ENCODE results near the gene NMT1. TPM values are rescaled to one million over a fixed set of nuclear protein-coding genes. Genes with fewer than 3 reads are reported as not detected.

Gene NMT1
- total RNA-seq, 1 experiment from 2014 or later = 173 TPM

DNA sequence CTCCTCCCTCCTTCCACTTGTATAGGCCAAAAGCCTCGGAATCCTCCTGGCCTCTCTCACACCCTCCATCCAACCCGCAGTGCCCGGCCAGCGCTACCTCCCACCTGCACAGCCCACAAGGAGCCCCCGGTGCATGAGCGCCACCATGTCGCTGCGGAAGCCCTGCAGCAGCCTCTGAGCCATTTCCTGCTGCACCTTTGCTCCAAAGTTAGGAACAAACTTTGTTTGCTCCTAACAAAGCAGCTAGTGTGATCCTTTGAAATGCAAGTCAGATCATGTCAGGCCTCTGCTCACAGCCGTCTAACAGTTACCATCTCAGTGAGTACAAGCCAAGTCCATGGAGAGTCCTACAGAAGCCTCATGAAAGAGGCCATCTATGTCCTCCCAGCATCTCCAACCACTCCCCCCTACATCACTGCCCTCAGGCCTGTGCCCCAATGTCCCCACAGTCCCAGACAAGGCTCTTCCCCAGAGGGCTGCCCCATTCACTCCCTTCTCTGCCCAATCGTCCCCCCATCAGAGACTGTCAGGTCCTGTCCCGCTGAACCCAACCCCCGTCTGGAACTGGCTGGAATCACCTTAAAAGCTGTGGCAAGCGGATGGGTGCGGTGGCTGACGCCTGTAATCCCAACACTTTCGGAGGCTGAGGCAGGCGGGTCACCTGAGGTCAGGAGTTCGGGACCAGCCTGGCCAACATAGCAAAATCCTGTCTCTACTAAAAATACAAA is 17.1 kb upstream of the NMT1 start:
- Histone ChIP-seq H3K36me3 (ENCODE audit: control insufficient read depth in 1 of 2, insufficient read depth in 2 of 2, low read length in 2 of 2) (no peaks in the 10 kb centered on the region), H3K79me2 (ENCODE audit: insufficient read depth, low read length) (peaks cover 46% of the 10 kb centered on the region), H3K9me2 (ENCODE audit: insufficient read depth) (no peaks in the 10 kb centered on the region), H3K9ac (ENCODE audit: low read length) (no peak overlapping the region), H4K20me1 (ENCODE audit: insufficient read depth) (no peaks in the 10 kb centered on the region), H2AFZ (ENCODE audit: low read depth, low read length, poor library complexity, severe bottlenecking) (no peak overlapping the region), H3K27ac (ENCODE audit: low read depth, low read length) (no peak overlapping the region), H3K4me3 (replicated peaks in 1 of 2; ENCODE audit: low read depth in 1 of 2, low read length in 2 of 2) (no peak overlapping the region), H3K27me3 (ENCODE audit: insufficient read depth, low read length) (no peaks in the 10 kb centered on the region), H3K9me3 (ENCODE audit: control insufficient read depth in 1 of 2, insufficient read depth in 1 of 2, low read depth in 1 of 2, low read length in 2 of 2) (no peaks in the 10 kb centered on the region), H3K4me1 (ENCODE audit: control insufficient read depth in 1 of 2, insufficient read depth in 2 of 2, low read length in 2 of 2) (peaks cover 19 to 34% of the 10 kb centered on the region in 2 experiments), H3K4me2 (ENCODE audit: low read length) (no peak overlapping the region)
- intact Hi-C loops (cut with micrococcal nuclease) = no loop called here
- no peak for TF ChIP-seq POLR2A (IDR thresholded peaks at IDR 0.05; ENCODE audit: borderline replicate concordance, extremely low read depth, insufficient read depth, insufficient read length)
- no peak for TF ChIP-seq SIN3A (IDR thresholded peaks at IDR 0.05; ENCODE audit: low read depth)
- no peak for TF ChIP-seq POLR2AphosphoS5 (IDR thresholded peaks at IDR 0.05; ENCODE audit: low read depth, low read length)
- RAD21 ChIA-PET (ENCODE audit: low non-redundant PET in 1 of 2, low total read pairs in 2 of 2, uncharacterized antibody in 2 of 2, unreplicated experiment in 2 of 2) = no interaction called here
- ATAC-seq (no peak), DNase-seq (ENCODE audit: low read depth, low spot score) (no peak)
- no TSS peak for BruUV-seq (replicated peaks)
- CTCF ChIA-PET = no interaction called here
- POLR2A ChIA-PET = no interaction called here

GRCh38 chr17:45046537-45047125 is 14.5 kb upstream of the NMT1 start:
- Histone ChIP-seq H3K9me2 (ENCODE audit: insufficient read depth) (no peaks in the 10 kb centered on the region), H3K4me3 (replicated peaks in 1 of 2; ENCODE audit: low read depth in 1 of 2, low read length in 2 of 2) (no peak overlapping the region), H3K36me3 (ENCODE audit: control insufficient read depth in 1 of 2, insufficient read depth in 2 of 2, low read length in 2 of 2) (no peaks in the 10 kb centered on the region), H3K9ac (ENCODE audit: low read length) (peak overlapping the region; percentile 13; the same call in 1 of the 2 replicates), H3K27me3 (ENCODE audit: insufficient read depth, low read length) (no peaks in the 10 kb centered on the region), H3K27ac (ENCODE audit: low read depth, low read length) (peak overlapping the region; percentile 53; the same call in 1 of the 2 replicates), H4K20me1 (ENCODE audit: insufficient read depth) (no peaks in the 10 kb centered on the region), H3K9me3 (ENCODE audit: control insufficient read depth in 1 of 2, insufficient read depth in 1 of 2, low read depth in 1 of 2, low read length in 2 of 2) (no peaks in the 10 kb centered on the region), H3K4me1 (ENCODE audit: control insufficient read depth in 1 of 2, insufficient read depth in 2 of 2, low read length in 2 of 2) (peaks cover 28 to 50% of the 10 kb centered on the region in 2 experiments), H2AFZ (ENCODE audit: low read depth, low read length, poor library complexity, severe bottlenecking) (no peak overlapping the region), H3K79me2 (ENCODE audit: insufficient read depth, low read length) (peaks cover 66% of the 10 kb centered on the region), H3K4me2 (ENCODE audit: low read length) (peak overlapping the region; percentile 56)
- ChIA-PET POLR2A (interaction anchor here (0.9 kb wide), 1 partner anchor 9 kb away, joined by 3 read pairs; no protein-coding TSS in a partner anchor), CTCF (interaction anchor here (1.1 to 1.4 kb wide), 2 partner anchors 24 to 52 kb away, joined by 3 read pairs; no protein-coding TSS in a partner anchor), RAD21 (ENCODE audit: low non-redundant PET in 1 of 2, low total read pairs in 2 of 2, uncharacterized antibody in 2 of 2, unreplicated experiment in 2 of 2) (interaction anchor here in 1 of 2 experiments (0.7 kb wide), 1 partner anchor 38 kb away, joined by 4 read pairs; no protein-coding TSS in a partner anchor)
- ATAC-seq (no peak), DNase-seq (ENCODE audit: low read depth, low spot score) (no peak)
- no TSS peak for BruUV-seq (replicated peaks)
- no peak for TF ChIP-seq SRF (IDR thresholded peaks at IDR 0.05; ENCODE audit: low read depth)
- no peak for TF ChIP-seq EGR1 (IDR thresholded peaks at IDR 0.05; ENCODE audit: low read depth)
- TF ChIP-seq FOSL1 (IDR thresholded peaks at IDR 0.05; ENCODE audit: low read depth) = no peak
- no peak for TF ChIP-seq YY1 (IDR thresholded peaks at IDR 0.05; ENCODE audit: extremely low read depth, insufficient replicate concordance, low read depth, low read length)
- TF ChIP-seq CBX3 (IDR thresholded peaks at IDR 0.05; ENCODE audit: low read depth) = no peak
- TF ChIP-seq CEBPB (IDR thresholded peaks at IDR 0.05; ENCODE audit: low read depth) = no peak
- TF ChIP-seq MAX (IDR thresholded peaks at IDR 0.05) = no peak
- intact Hi-C loops (cut with micrococcal nuclease) = no loop called here

Measured in HCT116 (cell line).